Liver (tissue), 9 donors: ENCODE results near the gene ZNF343. TPM values are rescaled to one million over a fixed set of nuclear protein-coding genes. Genes with fewer than 3 reads are reported as not detected.

Source experiments
- DNase-seq: peaks from one replicate; pipeline ENCODE4 v3.0.0-alpha.2; 2017; ENCODE audit warnings: low spot score
- H3K27ac ChIP-seq, 2 donors: one replicate each; pipeline ENCODE4 v1.7.0; 2013; ENCODE audit warnings: inconsistent platforms in 2 of 2, low read length in 2 of 2, control low read depth in 1 of 2, low read depth in 1 of 2, mild to moderate bottlenecking in 1 of 2
- H3K27me3 ChIP-seq, 4 donors: one replicate each; pipeline versions ENCODE4 v1.6.1 to v1.7.0; 2013; ENCODE audit warnings: low read length in 3 of 4, inconsistent platforms in 1 of 4, mild to moderate bottlenecking in 1 of 4, moderate library complexity in 1 of 4; ENCODE audit not compliant: control insufficient read depth in 4 of 4, insufficient read depth in 4 of 4
- H3K36me3 ChIP-seq, 4 donors: one replicate each; pipeline versions ENCODE4 v1.6.1 to v1.7.0; 2013; ENCODE audit warnings: low read length in 3 of 4, mild to moderate bottlenecking in 3 of 4, low read depth in 1 of 4, moderate library complexity in 1 of 4; ENCODE audit not compliant: control insufficient read depth in 4 of 4, insufficient read depth in 3 of 4
- H3K4me1 ChIP-seq, 4 donors: one replicate each; pipeline versions ENCODE4 v1.6.1 to v1.7.0; 2013; ENCODE audit warnings: low read length in 3 of 4, mild to moderate bottlenecking in 3 of 4, moderate library complexity in 1 of 4; ENCODE audit not compliant: control insufficient read depth in 4 of 4, insufficient read depth in 4 of 4
- H3K4me3 ChIP-seq, 3 donors: one replicate each; pipeline versions ENCODE4 v1.6.1 to v1.7.0; 2013; ENCODE audit warnings: low read length in 3 of 3, control low read depth in 1 of 3, low read depth in 1 of 3, mild to moderate bottlenecking in 1 of 3
- H3K9ac ChIP-seq, 2 donors: one replicate each; pipeline ENCODE4 v1.7.0; 2013; ENCODE audit warnings: low read length in 2 of 2, mild to moderate bottlenecking in 2 of 2, moderate library complexity in 2 of 2, control low read depth in 1 of 2, low read depth in 1 of 2
- H3K9me3 ChIP-seq, 4 donors: one replicate each; pipeline versions ENCODE4 v1.6.1 to v1.7.0; 2013; ENCODE audit warnings: low read length in 3 of 4; ENCODE audit not compliant: control insufficient read depth in 4 of 4
- EGR1 ChIP-seq, 2 donors: IDR thresholded peaks; 2 replicates each; pipeline ENCODE4 v1.6.1; 2016 to 2018; ENCODE audit warnings: antibody characterized with exemption in 2 of 2, low read depth in 2 of 2
- FOXA1 ChIP-seq: IDR thresholded peaks from 2 replicates; pipeline ENCODE4 v1.6.1; 2016; ENCODE audit warnings: antibody characterized with exemption
- FOXA2 ChIP-seq: IDR thresholded peaks from 2 replicates; pipeline ENCODE4 v1.6.1; 2016; ENCODE audit warnings: antibody characterized with exemption
- GABPA ChIP-seq, 2 donors: IDR thresholded peaks in 1 of 2; conservative IDR thresholded peaks in 1 of 2; 2 replicates each; pipeline ENCODE4 v1.6.1; 2016; ENCODE audit warnings: antibody characterized with exemption in 2 of 2, mild to moderate bottlenecking in 1 of 2, moderate library complexity in 1 of 2
- HNF4A ChIP-seq, 2 donors: conservative IDR thresholded peaks; 2 replicates each; pipeline ENCODE4 v1.6.1; 2016; ENCODE audit warnings: antibody characterized with exemption in 2 of 2, mild to moderate bottlenecking in 2 of 2
- HNF4G ChIP-seq: IDR thresholded peaks from 2 replicates; pipeline ENCODE4 v1.6.1; 2016; ENCODE audit warnings: antibody characterized with exemption
- JUND ChIP-seq, 2 donors: IDR thresholded peaks; 2 replicates each; pipeline ENCODE4 v1.6.1; 2016; ENCODE audit warnings: antibody characterized with exemption in 2 of 2
- NR2F2 ChIP-seq: IDR thresholded peaks from 2 replicates; pipeline ENCODE4 v1.6.1; 2016; ENCODE audit warnings: antibody characterized with exemption
- RAD21 ChIP-seq, 2 donors: IDR thresholded peaks; 2 replicates each; pipeline ENCODE4 v1.6.1; 2016; ENCODE audit warnings: antibody characterized with exemption in 2 of 2, mild to moderate bottlenecking in 2 of 2
- RXRA ChIP-seq, 2 donors: IDR thresholded peaks; 2 replicates each; pipeline ENCODE4 v1.6.1; 2017 to 2018; ENCODE audit warnings: antibody characterized with exemption in 2 of 2, mild to moderate bottlenecking in 1 of 2
- SP1 ChIP-seq: IDR thresholded peaks from 2 replicates; pipeline ENCODE4 v1.6.1; 2018; ENCODE audit warnings: antibody characterized with exemption, mild to moderate bottlenecking
- TAF1 ChIP-seq: conservative IDR thresholded peaks from 2 replicates; pipeline ENCODE4 v1.6.1; 2016; ENCODE audit warnings: antibody characterized with exemption, mild to moderate bottlenecking
- YY1 ChIP-seq: IDR thresholded peaks from 2 replicates; pipeline ENCODE4 v1.6.1; 2016; ENCODE audit warnings: antibody characterized with exemption, mild to moderate bottlenecking
- WGBS: extraction: QIAGEN DNeasy Blood & Tissue Kit; methylation state at CpG from one replicate; pipeline ENCODE4 v1.1.7; 2013; 5-methylcytosine and 5-hydroxymethylcytosine counted together
- polyA plus RNA-seq, 2 donors: library from polyadenylated mRNA; stranded (reverse) in 1 of 2; unstranded in 1 of 2; fragments of 200-250 nt in 1 of 2; fragments of >200 nt in 1 of 2; fragmentation: Nextera tagmentation in 1 of 2; extraction: Ambion mirVana in 1 of 2; gene quantifications; one replicate each; pipeline versions ENCODE4 v1.2.1 to v1.2.3, GENCODE V29; 2013 to 2015
- total RNA-seq, 2 donors: library from RNA; depleted of rRNA; stranded (reverse); fragments of >200 nt; gene quantifications; one replicate each; pipeline ENCODE4 v1.2.3, GENCODE V29; 2014
- TF ChIP-seq, protein P1 (sequence below): fragments of 150-350 bp; IDR thresholded peaks from 2 replicates; pipeline ENCODE4 v1.5.1; 2017; ENCODE audit warnings: improper control_type of control experiment, low read depth, low read length; ENCODE audit not compliant: missing input control
- TF ChIP-seq, protein P2 (sequence below): IDR thresholded peaks from 2 replicates; pipeline ENCODE4 v1.6.1; 2016; ENCODE audit warnings: antibody characterized with exemption
- TF ChIP-seq, protein P3 (sequence below): IDR thresholded peaks from 2 replicates; pipeline ENCODE4 v1.6.1; 2016; ENCODE audit warnings: antibody characterized with exemption, mild to moderate bottlenecking
- TF ChIP-seq, protein P4 (sequence below): IDR thresholded peaks from 2 replicates; pipeline ENCODE4 v1.6.1; 2016; ENCODE audit warnings: antibody characterized with exemption
- TF ChIP-seq, protein P5 (sequence below): IDR thresholded peaks from 2 replicates; pipeline ENCODE4 v1.6.1; 2016; ENCODE audit warnings: antibody characterized with exemption
- donor health status: healthy.
- donor health status: healthy.
- donor health status: healthy.
- donor health status: healthy.
- donor health status: healthy.

Gene ZNF343
- total and polyA plus RNA-seq, 4 donors: 3.3 to 10.5 (median 4.2) TPM

DNA sequence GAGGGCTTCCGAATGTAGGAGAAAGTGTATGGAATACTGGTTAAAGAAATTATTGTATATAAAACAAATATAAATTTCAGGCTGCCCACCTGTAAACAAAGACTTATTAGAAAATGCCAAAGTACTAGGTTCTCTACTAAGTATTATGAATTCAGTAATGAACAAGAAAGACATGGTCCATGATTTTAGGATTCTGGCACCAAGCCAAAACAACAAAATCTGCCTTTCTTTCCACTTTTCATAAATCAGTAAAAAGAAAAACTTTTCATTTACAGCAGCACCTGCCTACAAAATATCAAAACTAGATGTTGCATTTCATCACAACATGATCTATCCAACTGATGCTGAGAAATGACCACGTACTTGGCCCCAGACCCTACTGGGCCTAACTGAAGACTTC, 23.6 kb downstream of the ZNF343 start:
- 95% methylated on average over 2 of the region's 2 CpGs for WGBS
- Histone ChIP-seq H3K9me3 (peaks cover 0 to 2% (median under 1%) of the 10 kb centered on the region in 4 donors), H3K27me3 (no peaks in the 10 kb centered on the region), H3K9ac (no peak overlapping the region), H3K4me3 (no peak overlapping the region), H3K36me3 (peaks cover 7 to 52% (median 34%) of the 10 kb centered on the region in 4 donors), H3K4me1 (no peaks in the 10 kb centered on the region), H3K27ac (no peak overlapping the region)
- TF ChIP-seq HNF4G (no peak), HNF4A (conservative IDR thresholded peaks at IDR 0.05) (no peak), GABPA (IDR thresholded peaks at IDR 0.05 in 1 of 2, conservative IDR thresholded peaks at IDR 0.05 in 1 of 2) (no peak), RXRA (IDR thresholded peaks at IDR 0.05) (no peak), FOXA1 (no peak), YY1 (no peak), EGR1 (IDR thresholded peaks at IDR 0.05; ENCODE audit: low read depth in 2 of 2) (no peak), RAD21 (IDR thresholded peaks at IDR 0.05) (no peak), NR2F2 (no peak), FOXA2 (no peak), SP1 (no peak), TAF1 (no peak), JUND (IDR thresholded peaks at IDR 0.05) (no peak)
- TF ChIP-seq, protein P1, sequence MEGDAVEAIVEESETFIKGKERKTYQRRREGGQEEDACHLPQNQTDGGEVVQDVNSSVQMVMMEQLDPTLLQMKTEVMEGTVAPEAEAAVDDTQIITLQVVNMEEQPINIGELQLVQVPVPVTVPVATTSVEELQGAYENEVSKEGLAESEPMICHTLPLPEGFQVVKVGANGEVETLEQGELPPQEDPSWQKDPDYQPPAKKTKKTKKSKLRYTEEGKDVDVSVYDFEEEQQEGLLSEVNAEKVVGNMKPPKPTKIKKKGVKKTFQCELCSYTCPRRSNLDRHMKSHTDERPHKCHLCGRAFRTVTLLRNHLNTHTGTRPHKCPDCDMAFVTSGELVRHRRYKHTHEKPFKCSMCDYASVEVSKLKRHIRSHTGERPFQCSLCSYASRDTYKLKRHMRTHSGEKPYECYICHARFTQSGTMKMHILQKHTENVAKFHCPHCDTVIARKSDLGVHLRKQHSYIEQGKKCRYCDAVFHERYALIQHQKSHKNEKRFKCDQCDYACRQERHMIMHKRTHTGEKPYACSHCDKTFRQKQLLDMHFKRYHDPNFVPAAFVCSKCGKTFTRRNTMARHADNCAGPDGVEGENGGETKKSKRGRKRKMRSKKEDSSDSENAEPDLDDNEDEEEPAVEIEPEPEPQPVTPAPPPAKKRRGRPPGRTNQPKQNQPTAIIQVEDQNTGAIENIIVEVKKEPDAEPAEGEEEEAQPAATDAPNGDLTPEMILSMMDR: no peak
- TF ChIP-seq, protein P2, sequence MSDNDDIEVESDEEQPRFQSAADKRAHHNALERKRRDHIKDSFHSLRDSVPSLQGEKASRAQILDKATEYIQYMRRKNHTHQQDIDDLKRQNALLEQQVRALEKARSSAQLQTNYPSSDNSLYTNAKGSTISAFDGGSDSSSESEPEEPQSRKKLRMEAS: no peak
- TF ChIP-seq, protein P3, sequence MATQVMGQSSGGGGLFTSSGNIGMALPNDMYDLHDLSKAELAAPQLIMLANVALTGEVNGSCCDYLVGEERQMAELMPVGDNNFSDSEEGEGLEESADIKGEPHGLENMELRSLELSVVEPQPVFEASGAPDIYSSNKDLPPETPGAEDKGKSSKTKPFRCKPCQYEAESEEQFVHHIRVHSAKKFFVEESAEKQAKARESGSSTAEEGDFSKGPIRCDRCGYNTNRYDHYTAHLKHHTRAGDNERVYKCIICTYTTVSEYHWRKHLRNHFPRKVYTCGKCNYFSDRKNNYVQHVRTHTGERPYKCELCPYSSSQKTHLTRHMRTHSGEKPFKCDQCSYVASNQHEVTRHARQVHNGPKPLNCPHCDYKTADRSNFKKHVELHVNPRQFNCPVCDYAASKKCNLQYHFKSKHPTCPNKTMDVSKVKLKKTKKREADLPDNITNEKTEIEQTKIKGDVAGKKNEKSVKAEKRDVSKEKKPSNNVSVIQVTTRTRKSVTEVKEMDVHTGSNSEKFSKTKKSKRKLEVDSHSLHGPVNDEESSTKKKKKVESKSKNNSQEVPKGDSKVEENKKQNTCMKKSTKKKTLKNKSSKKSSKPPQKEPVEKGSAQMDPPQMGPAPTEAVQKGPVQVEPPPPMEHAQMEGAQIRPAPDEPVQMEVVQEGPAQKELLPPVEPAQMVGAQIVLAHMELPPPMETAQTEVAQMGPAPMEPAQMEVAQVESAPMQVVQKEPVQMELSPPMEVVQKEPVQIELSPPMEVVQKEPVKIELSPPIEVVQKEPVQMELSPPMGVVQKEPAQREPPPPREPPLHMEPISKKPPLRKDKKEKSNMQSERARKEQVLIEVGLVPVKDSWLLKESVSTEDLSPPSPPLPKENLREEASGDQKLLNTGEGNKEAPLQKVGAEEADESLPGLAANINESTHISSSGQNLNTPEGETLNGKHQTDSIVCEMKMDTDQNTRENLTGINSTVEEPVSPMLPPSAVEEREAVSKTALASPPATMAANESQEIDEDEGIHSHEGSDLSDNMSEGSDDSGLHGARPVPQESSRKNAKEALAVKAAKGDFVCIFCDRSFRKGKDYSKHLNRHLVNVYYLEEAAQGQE: no peak
- TF ChIP-seq, protein P4, sequence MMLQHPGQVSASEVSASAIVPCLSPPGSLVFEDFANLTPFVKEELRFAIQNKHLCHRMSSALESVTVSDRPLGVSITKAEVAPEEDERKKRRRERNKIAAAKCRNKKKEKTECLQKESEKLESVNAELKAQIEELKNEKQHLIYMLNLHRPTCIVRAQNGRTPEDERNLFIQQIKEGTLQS: no peak
- TF ChIP-seq, protein P5, sequence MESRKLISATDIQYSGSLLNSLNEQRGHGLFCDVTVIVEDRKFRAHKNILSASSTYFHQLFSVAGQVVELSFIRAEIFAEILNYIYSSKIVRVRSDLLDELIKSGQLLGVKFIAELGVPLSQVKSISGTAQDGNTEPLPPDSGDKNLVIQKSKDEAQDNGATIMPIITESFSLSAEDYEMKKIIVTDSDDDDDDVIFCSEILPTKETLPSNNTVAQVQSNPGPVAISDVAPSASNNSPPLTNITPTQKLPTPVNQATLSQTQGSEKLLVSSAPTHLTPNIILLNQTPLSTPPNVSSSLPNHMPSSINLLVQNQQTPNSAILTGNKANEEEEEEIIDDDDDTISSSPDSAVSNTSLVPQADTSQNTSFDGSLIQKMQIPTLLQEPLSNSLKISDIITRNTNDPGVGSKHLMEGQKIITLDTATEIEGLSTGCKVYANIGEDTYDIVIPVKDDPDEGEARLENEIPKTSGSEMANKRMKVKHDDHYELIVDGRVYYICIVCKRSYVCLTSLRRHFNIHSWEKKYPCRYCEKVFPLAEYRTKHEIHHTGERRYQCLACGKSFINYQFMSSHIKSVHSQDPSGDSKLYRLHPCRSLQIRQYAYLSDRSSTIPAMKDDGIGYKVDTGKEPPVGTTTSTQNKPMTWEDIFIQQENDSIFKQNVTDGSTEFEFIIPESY: no peak
- no peak for DNase-seq
